AG04449 (cell line): Measurements from ENCODE around the gene SCAMP2.

Experiments used
- CTCF ChIA-PET: fragments of 350-600 bp; formaldehyde crosslinking; extraction: SDS; loops from one replicate; lab custom pipeline; 2021; ENCODE audit warnings: antibody characterized with exemption; lab: Yijun Ruan, JAX
- POLR2A ChIA-PET: fragments of 400-600, 350-600 bp; formaldehyde crosslinking; extraction: SDS; loops from one replicate; lab custom pipeline; 2020; ENCODE audit warnings: antibody characterized with exemption, inconsistent platforms; lab: Yijun Ruan, JAX
- DNase-seq: peaks from one replicate; pipeline ENCODE4 v3.0.0-alpha.2; 2010; ENCODE audit warnings: low read depth, low spot score
- H3K4me3 ChIP-seq: 2 replicates; pipeline ENCODE4 v1.5.1; 2011; ENCODE audit warnings: low read depth, mild to moderate bottlenecking, control low read depth, low read length
- CTCF ChIP-seq: IDR thresholded peaks from one replicate; pipeline ENCODE4 v1.5.1; 2011; ENCODE audit warnings: mild to moderate bottlenecking, moderate library complexity, low read length, control low read depth, inconsistent platforms; ENCODE audit not compliant: insufficient read depth; ENCODE audit errors: missing control alignments

The SCAMP2 gene

GRCh38 chr15:74795966-74796625, 77.1 kb downstream of the SCAMP2 start:
- POLR2A ChIA-PET = no interaction called here
- no peak for DNase-seq
- no peak for TF ChIP-seq CTCF
- H3K4me3 ChIP-seq = no peak overlapping the region
- CTCF ChIA-PET = interaction anchor here (1.0 to 10.9 kb wide), 5 partner anchors 6 to 25 kb away, joined by 3 to 136 read pairs (median 106); partner anchors contain the start of gene CSK

- POLR2A ChIA-PET = no interaction called here
- TF ChIP-seq CTCF = no peak
- CTCF ChIA-PET = interaction anchor here (1.1 to 9.6 kb wide), 9 partner anchors 6 to 160 kb away, joined by 3 to 136 read pairs (median 6); partner anchors contain the start of gene CSK
- H3K4me3 ChIP-seq = no peak overlapping the region
- no peak for DNase-seq
Observed at GRCh38 chr15:74794970-74795349, 78.2 kb downstream of the SCAMP2 start.

GRCh38 chr15:74794248-74794969, 78.8 kb downstream of the SCAMP2 start:
- no peak for DNase-seq
- H3K4me3 ChIP-seq = no peak overlapping the region
- POLR2A ChIA-PET = no interaction called here

More at GRCh38 chr15:74794248-74794969, 78.8 kb downstream of the SCAMP2 start:
- no peak for TF ChIP-seq CTCF
- CTCF ChIA-PET = interaction anchor here (0.6 to 9.6 kb wide), 10 partner anchors 6 to 160 kb away, joined by 3 to 136 read pairs (median 5); partner anchors contain the start of gene CSK
